Fibroblast of pulmonary artery (primary cell): Measurements from ENCODE around the gene BCL11A.

Experiments
- DNase-seq: peaks from one replicate; pipeline ENCODE4 v3.0.0-alpha.2; 2010; ENCODE audit warnings: low read depth
- H3K4me3 ChIP-seq: replicated peaks from 2 replicates; pipeline ENCODE4 v1.5.1; 2011; ENCODE audit warnings: low read depth, mild to moderate bottlenecking, control low read depth, low read length, moderate library complexity
- CTCF ChIP-seq: IDR thresholded peaks from 2 replicates; pipeline ENCODE4 v1.5.1; 2011; ENCODE audit warnings: mild to moderate bottlenecking, control low read depth, low read length, inconsistent platforms; ENCODE audit errors: missing control alignments

BCL11A gene

GRCh38 chr2:60540074-60540473 lies 13.4 kb downstream of the BCL11A start:
- H3K4me3 ChIP-seq, result no peak overlapping the region
- DNase-seq, result no peak
- TF ChIP-seq CTCF, result no peak

DNA sequence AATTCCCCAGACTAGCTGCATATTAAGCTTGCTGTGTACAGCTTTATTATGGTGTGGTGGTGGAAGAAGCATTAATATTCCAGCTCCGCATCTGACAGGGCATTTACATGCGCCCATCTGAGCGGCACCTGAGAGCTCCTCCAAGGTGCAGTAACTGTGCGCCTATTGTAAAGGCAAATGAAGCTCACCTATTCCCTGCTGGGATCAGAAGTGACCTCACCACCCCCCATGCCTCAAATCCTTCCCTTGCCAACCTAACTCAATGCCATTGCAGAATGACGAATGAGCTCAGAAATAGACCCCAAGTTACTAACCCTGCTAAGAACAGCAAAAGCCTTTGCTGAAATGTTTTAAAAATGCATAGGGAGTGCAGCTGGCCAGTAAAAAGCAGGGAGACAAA lies 14.3 kb downstream of the BCL11A start:
- DNase-seq, result no peak
- no peak for TF ChIP-seq CTCF
- no peak overlapping the region for H3K4me3 ChIP-seq

- DNase-seq, result no peak
- H3K4me3 ChIP-seq, result no peak overlapping the region
Observed at GRCh38 chr2:60538101-60538500, 15.4 kb downstream of the BCL11A start.

GRCh38 chr2:60536746-60537145 lies 16.7 kb downstream of the BCL11A start:
- TF ChIP-seq CTCF, result no peak
- DNase-seq, result no peak
- H3K4me3 ChIP-seq, result no peak overlapping the region

More at GRCh38 chr2:60538101-60538500, 15.4 kb downstream of the BCL11A start:
- no peak for TF ChIP-seq CTCF

GRCh38 chr2:60535685-60536312 lies 17.7 kb downstream of the BCL11A start:
- no peak for DNase-seq
- no peak overlapping the region for H3K4me3 ChIP-seq
- TF ChIP-seq CTCF, result no peak

DNA sequence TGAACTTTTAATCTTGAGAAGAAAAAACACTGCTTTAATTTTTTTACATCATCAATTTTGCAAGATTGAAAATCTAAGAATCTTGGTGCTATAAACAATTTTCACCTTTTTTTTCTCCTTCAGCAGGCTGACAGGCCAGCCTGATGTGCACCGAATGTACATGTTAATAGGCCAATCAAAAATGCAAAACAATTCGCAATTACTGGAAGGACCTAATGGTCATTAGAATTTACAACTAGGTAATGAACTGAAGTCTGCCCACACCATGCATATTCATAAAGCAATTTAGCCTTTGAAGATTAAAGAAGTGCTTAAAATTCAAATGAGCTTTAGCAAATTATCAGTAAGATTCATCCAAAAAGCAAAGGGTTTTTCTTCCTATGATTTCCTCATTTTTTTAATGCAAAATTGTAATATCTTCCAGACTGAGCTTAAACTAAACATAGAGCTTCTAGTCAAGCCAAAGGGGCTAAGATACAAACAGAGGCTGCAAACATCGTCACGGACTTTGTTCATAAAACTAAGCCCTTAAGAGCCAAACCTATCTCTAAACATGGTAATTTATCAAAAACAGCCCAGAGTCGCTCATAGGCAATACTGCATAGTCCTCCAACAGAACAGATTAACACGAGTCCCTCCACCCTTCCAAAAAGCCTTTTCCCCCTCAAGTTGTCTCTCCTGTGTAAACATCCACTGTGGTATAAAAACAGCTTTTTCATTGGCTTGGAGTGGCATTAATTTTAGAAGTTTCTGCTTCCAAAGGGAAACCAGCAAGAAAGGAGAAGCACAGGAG lies 18.4 kb downstream of the BCL11A start:
- no peak for TF ChIP-seq CTCF
- no peak overlapping the region for H3K4me3 ChIP-seq
- DNase-seq, result no peak
